NCI-H1694 treated with DMSO at 0.1 percent for 48 hours (cell line): Measurements from ENCODE around the gene DCBLD2.

Experiments used
- DNase-seq: peaks from one replicate; lab custom pipeline; 2025; lab: John Stamatoyannopoulos, UW

DCBLD2 gene

DNA sequence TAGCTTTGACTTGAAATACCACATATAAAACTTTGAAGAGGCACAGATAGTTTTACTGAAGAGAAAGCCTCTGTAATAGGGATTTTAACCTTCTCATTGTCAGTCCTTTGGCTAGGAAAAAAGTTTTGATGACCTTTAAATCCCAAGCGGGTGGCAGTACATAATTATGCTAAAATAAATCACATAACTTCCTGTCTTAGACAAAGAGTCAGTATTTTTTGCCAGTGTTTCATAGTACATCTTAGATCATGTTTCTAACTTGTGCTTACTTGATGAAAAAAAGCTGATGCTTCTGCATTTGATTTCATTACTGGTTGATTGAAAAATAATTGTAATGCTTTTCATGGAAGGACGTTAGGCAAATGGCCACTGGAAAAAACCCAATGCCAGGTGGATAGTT is 132.5 kb downstream of the DCBLD2 start:
- DNase-seq = no peak

DNA sequence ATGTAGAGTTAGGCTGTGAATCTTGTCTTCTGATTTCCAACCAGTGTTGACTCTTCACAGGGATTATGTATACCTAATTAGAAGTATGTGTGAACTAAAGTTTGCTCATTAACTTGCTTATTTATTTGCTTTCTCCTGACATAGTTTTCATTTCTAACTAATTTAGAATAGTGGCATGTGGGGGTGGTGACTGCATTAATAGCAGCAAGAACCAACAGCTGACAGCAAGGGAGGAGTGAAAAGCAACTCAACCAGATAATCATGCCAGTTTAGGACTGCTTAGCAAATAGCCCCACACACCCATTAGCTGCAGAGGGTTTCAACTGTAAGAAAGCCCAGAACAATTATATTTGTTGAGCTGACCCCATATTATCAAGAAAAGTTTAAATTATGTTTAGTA is 134.6 kb downstream of the DCBLD2 start:
- no peak for DNase-seq

DNA sequence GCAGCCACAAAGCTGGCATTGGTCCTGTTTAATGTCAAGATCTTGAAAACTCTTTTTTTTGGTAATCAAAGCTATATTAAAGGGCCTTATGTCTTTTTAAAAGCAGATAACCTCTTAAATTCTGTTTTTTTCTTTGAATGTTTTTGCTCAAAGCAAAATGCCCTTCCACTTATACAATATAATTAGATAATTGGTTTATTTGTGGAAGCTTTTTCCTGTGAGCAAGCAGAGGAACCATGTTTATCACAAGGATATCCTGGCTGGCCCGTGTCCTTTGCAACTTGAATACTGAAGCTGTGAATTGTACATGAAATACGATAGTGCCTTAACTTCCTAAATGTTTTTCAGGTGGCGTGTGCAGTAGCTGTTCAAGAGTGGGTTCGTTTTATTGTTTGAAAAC is 135.8 kb downstream of the DCBLD2 start:
- no peak for DNase-seq

DNA sequence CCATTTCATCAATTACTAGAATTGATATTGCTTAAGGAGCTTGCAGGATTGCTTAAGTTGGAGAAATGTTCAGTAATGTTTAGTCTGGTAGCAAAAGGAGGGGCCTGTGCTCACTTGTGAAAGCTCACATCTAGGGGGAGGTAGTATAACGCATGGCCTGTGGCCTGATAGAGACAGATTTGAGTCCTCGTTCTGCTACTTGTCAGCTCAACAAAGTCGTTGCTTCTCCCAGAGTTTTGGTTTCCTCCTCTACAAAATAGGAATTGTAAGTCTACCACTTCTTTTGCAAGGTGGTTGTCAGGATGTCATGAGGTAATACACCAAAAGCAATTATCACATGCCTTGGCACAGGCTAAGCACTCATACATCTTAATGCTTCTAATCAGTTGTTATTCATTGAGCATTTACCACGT is 137.0 kb downstream of the DCBLD2 start:
- DNase-seq = no peak

DNA sequence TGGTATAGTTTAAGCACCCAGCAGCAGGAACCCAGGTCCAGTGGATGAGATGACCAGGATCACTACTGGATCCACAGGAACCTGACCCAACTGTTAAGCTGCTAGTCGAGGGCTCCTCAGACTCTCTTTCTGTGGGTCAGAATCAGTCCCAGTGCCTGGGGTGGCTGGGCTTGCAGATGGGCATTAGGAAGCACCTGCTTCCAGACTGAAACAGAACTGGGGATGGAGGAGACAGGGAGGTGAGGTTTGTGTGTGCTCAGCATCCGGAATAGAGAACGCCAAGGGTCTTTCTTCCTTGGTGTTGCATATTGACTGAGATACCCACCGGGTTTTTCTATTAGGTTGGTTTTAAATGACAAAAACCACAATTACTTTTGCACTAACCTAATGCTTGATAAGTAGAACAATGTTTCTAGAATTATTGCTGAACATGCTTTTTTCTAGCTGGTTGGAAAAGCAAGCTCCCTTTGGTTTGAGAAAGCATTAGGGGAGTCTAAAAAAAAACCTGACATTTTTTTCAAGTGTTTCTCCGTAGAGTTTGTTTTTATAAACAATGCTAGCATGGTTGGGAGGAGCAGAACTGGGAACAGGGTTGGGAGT is 137.6 kb downstream of the DCBLD2 start:
- no peak for DNase-seq

DNA sequence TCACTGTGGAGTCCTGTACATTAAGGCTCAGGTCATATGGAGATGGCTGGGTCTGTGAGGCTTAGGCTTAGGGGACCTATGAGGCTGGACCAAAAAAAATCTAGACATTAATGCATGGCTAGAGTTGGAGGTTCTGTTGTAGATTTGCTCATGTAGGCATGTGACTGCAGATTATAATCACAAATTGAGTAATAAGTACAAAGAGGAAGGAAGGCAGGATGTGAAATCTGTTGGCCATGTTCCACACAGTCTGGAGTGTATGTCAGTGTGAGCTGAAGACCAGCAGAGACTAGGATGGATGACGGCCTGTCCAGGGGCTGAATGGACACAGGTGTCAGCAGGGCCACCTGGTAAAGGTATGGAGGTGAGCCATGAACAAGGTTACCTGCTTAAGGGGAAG is 138.4 kb downstream of the DCBLD2 start, which contains the start of gene ST3GAL6:
Gene ST3GAL6 (plus strand): TSS at position 265 of the 400 bp plus-strand sequence. CDS start 5,101 bp downstream, outside the sequence.
- DNase-seq = no peak

DNA sequence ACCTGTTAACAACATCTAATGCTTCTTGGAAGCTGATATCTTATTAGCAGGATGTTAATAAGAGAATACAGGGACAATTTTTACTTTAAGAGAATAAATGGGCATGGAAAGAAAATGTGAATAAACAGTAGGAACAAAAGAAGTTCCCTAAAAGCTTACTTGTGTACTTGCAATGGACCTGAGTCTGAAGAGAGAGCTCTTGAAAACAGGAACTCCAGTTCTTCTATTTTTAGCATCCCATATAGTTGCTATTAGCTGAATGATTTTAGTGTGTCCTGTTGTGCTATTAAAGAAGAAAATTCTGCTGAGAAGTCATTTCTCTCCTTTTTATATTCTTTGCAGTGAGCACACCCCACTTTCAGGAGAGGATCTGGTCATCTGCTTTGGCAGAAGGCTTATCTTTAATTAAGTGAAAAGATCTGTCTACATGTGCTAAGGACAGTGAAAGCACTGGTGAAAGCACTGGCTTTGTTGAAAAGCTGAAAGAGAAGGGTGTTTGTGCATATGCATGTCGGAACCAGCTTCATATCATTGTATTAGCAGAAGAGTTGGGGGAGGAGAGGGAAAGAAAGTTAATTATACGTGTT is 139.8 kb downstream of the DCBLD2 start:
- no peak for DNase-seq

DNA sequence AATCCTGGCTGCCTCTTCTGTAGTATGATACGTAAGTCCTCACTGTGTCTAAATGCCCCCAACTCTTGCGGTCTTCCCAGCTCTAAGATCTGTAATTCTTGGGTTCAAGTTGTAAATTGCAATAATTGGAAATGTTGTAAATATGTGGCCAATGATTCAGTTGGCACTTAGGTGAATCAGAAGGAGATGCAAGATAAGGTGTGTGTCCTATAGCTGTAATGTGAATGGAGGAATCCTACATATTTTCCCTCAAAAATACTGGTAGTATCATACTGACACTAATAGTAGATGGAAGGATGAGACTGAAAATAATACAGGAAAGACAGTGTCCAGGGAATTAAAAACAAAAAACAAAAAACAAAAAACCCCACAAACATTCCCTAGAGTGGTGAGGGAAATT is 141.9 kb downstream of the DCBLD2 start:
- DNase-seq = no peak

DNA sequence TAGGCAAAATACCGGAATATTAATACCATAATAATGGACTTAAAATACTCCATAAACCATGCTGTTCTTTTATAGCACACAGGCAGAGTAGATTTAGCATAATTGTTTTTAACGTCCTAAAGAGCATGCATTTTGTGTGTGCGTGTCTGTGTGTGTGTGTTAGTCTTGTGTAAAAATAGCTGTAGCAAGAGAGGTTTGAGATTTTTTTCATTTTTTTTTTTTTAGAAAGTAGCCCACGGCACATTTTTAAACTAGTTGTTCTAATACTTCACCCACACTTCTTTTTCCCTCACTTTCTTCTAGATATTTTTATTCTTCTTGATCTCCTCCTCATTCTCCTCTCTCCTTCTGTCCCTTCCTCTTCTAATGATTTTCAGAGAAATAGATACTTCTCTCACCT is 145.9 kb downstream of the DCBLD2 start:
- DNase-seq = no peak

DNA sequence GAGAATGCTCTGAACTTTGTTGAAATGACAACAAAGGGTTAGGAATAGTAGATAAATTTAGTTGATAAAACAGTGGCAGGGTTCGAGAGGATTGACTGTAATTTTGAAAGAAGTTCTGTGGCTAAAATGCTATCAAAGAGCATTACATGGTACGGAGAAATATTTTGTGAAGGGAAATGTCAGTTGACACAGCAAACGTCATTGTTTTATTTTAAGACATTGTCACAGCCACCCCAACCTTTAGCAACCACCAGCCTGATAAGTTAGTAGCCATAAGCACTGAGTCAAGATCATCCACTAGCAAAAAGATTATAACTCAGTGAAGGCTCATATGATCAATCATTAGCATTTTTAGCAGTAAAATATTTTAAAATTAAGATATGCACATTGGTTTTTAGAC is 147.0 kb downstream of the DCBLD2 start:
- no peak for DNase-seq

DNA sequence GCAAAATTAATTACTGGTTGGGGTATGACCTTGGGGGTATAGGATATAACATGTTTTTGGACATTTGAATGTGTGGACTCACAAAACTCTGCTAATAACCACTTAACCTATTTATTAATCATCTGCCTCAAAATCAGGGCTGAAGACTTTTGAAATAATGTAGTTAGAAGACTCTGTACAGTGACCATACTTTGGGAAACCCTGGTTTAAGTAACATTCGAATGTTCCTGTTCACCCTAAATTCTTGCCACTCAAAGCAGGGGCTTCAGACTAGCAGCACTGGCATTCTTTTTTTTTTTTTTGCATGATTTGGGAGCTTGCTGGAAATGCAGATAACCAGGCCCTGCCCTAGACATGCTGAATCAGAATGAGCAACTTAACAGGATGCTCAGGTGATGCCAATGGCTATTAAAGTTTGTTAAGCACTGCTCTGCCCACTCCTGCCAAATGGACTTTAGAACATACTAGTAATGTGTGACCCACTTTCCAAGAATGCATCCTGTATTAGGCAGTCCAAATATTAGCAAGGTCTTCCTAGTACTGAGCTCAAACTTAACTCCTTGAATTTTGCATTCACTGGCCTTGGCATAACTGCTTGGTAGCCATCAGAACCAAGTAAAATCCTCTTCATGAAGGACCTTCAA is 151.1 kb downstream of the DCBLD2 start:
- no peak for DNase-seq

DNA sequence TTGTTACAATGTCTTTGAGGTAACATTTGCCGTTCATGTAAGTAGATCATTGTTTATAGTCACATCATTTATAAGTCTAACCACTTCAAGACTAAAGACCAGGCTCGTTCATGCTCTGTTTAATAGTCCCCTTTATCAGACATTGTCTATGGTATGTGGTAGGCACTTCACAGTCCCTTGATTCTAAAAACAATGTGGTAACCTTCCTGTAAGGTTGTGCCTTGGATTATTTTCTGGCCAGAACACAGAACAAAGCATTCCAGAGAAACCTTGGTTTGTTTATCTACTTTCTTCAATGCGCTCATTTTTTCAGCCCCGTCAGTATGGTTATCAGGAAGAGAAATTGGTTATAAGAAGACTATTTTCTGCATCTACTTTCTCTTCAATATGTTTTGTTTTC is 154.6 kb downstream of the DCBLD2 start:
- DNase-seq = no peak

DNA sequence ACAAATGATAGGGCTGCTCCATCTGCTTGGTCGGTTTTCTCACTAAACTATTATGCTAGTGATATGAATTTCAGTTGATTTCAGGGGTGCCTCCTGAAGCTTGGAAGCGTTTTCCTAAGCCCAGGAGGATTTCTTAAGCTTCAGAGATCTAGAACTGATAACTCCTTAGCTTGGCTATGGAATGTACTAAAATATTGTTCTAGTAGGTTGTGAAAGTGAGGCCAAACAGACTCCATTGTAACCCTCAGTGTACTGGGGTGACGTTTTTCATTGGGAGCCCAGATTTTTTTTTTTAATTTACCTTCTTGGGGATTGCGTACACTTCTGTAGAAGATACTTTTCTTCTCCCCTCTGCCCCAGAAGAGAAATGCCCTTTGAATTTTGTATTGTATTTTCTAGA is 155.4 kb downstream of the DCBLD2 start:
- no peak for DNase-seq
